ENCODE measurements around the gene ZNF281.

The ZNF281 gene

GRCh38 chr1:200386416-200386815, 23.4 kb downstream of the ZNF281 start:
- DNase-seq, result no peak

- no peak for DNase-seq
Observed at GRCh38 chr1:200384818-200385390, 24.9 kb downstream of the ZNF281 start.

GRCh38 chr1:200381256-200381984, 28.4 kb downstream of the ZNF281 start:
- no peak for DNase-seq

- DNase-seq, result no peak
Observed at GRCh38 chr1:200380589-200381021, 29.2 kb downstream of the ZNF281 start.

GRCh38 chr1:200379940-200380588, 29.8 kb downstream of the ZNF281 start:
- no peak for DNase-seq

GRCh38 chr1:200379432-200379757, 30.4 kb downstream of the ZNF281 start:
- no peak for DNase-seq

- DNase-seq, result no peak
Observed at GRCh38 chr1:200378096-200378495, 31.7 kb downstream of the ZNF281 start.

- no peak for DNase-seq
Observed at GRCh38 chr1:200376528-200376927, 33.3 kb downstream of the ZNF281 start.

- no peak for DNase-seq
Observed at GRCh38 chr1:200374569-200375295, 35.1 kb downstream of the ZNF281 start.

- no peak for DNase-seq
Observed at GRCh38 chr1:200373811-200374231, 36.0 kb downstream of the ZNF281 start.

GRCh38 chr1:200372885-200373181, 37.0 kb downstream of the ZNF281 start:
- DNase-seq, result no peak

GRCh38 chr1:200372095-200372884, 37.5 kb downstream of the ZNF281 start:
- DNase-seq, result peak; percentile 15

GRCh38 chr1:200369706-200370105, 40.1 kb downstream of the ZNF281 start:
- no peak for DNase-seq

- DNase-seq, result no peak
Observed at GRCh38 chr1:200369131-200369530, 40.7 kb downstream of the ZNF281 start.

GRCh38 chr1:200368556-200368955, 41.3 kb downstream of the ZNF281 start:
- DNase-seq, result no peak

GRCh38 chr1:200367841-200368534, 41.8 kb downstream of the ZNF281 start:
- DNase-seq, result no peak

GRCh38 chr1:200366577-200367253, 43.1 kb downstream of the ZNF281 start:
- DNase-seq, result no peak

- DNase-seq, result no peak
Observed at GRCh38 chr1:200365897-200366426, 43.9 kb downstream of the ZNF281 start.

GRCh38 chr1:200364831-200365230, 45.0 kb downstream of the ZNF281 start:
- DNase-seq, result no peak

- no peak for DNase-seq
Observed at GRCh38 chr1:200364091-200364759, 45.6 kb downstream of the ZNF281 start.

Measured in SHP77 treated with DMSO at 0.1 percent for 48 hours (cell line).